GM18520 (cell line): ENCODE results near the gene TMEM8B.
"Not testable (repeated sequence)": the region's sequence is repeated elsewhere in the genome, so short reads cannot be mapped to it uniquely, and the experiment has no call there.

Experiments
- ATAC-seq: cut with Tn5 transposase; IDR thresholded peaks from one replicate; pipeline ENCODE4 v1.9.1; 2021; ENCODE audit not compliant: unreplicated experiment

TMEM8B gene

DNA sequence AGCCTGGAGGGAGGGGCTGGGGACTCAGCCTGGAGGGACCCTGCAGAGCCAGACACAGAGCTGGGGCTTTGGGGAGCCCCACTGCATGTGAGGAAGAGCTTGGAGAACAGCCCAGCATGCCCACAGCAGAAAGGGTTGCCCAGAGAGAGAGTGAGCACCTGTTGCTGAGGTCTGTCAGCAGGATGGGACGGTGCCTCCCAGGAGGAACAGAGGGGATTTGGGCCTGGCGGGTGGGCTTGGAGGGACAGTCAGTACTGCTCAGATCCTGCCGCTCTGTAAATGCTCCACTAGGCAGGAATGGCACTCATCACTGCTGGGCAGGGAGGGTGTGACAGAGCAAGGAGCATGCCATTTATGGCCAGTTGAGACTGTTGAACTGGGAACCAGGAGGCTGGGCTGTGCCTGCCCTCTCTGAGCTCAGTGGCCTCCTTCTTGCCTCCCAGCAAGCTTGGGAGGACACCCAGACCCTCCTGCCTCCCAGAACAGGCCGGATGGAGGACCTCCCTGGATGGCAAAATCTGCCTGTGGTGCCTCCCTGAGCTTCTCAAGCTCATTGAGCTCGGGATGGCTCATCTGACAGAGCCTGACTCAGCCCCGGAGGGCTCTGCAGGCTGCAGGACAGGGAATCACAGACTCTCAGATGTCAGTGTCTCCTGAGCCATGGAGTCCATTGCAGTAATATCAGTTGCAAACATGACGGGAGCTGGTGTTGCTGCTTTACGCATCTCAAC, 76.2 kb downstream of the TMEM8B start:
- no peak for ATAC-seq

- no peak for ATAC-seq
Measured at GRCh38 chr9:35905912-35906679, 77.1 kb downstream of the TMEM8B start, which contains the start of gene HRCT1. Gene HRCT1, plus strand, starts transcription at chr9:35906202. Its CDS starts 86 bp downstream, at chr9:35906288.

- no peak for ATAC-seq
Measured at GRCh38 chr9:35906923-35907699, 78.1 kb downstream of the TMEM8B start.

DNA sequence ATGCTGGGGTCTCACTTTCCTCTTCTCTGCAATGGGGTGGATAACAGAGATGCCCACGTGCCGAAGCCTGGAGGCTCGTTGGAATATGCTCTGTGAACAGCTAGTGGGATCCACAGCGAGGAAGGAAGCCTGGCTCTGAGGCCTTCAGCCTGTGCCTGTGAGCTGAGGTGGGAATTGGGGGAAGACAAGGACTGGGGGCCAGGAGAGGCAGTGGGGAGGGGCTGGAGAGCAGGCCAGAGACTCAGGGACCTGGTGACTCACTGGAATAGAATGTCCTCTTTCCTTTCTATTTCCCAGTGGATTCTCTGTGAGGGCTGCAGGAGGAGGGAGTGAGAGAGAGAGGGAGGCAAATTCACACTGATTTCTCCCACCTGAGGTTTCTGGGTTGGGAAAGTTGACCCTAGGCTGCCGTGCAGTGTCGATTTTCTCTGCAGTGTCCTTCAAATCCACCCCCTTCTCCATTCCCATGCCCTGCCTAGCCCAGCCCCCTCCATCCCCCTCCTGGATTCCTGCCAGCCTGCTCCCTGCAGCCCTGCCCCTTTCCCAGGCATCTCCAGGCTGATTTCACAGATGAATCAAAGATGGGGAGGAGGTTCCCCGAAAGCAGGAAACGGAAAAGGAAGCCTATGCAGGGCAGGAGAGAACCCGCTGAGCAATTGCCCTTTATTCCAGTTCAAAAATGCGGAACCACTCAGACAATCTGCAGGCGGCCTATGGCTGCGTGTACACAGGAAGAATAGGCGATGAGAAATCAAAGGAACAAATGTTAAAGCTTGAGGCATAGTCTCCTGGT, 78.9 kb downstream of the TMEM8B start:
- no peak for ATAC-seq

- ATAC-seq, result no peak
Measured at GRCh38 chr9:35908504-35909125, 79.6 kb downstream of the TMEM8B start.

GRCh38 chr9:35909274-35909673, 80.2 kb downstream of the TMEM8B start, which contains the start of gene SPAAR:
Gene SPAAR, plus strand, starts transcription at chr9:35909490. Its CDS starts 974 bp downstream, at chr9:35910464.
- ATAC-seq, result no peak

DNA sequence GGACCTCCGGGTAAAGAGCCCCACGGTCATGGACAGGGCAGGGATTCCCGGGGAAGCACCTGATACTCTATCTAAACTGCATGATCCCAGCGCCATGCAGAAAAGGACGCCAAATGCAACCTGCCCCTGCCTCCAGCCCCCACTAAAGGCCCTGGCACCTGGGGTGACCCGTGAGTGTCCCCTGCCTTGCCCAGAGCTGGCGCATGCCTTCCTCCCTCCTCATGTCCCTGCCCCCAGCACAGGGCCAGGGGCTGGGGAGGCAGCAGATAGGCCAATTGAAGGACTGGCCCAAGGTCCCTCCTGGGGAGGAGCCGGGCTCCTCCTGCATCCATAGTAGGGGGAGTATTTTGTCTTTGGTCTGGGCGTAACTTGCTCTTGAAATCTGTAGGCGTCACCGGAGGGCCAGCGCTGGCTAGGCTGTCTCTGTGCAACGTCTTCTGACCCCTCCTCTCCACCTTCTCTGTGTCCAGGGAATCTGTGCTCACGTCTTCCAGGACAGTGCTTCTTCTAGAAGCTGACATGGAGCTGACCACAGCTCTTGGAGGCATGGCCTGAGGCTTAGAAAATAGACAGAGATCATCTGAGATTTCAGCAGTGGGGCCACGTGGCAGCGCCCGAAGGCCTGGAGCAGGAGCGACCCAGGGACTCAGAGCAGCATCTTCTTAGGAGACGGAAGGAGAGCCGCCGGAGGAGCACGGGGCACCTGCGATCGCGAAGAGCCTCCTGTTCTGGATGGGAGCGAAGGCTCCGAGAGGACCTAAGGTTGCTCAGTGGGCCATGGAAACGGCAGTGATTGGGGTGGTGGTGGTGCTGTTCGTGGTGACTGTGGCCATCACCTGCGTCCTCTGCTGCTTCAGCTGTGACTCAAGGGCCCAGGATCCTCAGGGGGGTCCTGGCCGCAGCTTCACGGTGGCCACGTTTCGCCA, 80.9 kb downstream of the TMEM8B start:
- ATAC-seq, result no peak

DNA sequence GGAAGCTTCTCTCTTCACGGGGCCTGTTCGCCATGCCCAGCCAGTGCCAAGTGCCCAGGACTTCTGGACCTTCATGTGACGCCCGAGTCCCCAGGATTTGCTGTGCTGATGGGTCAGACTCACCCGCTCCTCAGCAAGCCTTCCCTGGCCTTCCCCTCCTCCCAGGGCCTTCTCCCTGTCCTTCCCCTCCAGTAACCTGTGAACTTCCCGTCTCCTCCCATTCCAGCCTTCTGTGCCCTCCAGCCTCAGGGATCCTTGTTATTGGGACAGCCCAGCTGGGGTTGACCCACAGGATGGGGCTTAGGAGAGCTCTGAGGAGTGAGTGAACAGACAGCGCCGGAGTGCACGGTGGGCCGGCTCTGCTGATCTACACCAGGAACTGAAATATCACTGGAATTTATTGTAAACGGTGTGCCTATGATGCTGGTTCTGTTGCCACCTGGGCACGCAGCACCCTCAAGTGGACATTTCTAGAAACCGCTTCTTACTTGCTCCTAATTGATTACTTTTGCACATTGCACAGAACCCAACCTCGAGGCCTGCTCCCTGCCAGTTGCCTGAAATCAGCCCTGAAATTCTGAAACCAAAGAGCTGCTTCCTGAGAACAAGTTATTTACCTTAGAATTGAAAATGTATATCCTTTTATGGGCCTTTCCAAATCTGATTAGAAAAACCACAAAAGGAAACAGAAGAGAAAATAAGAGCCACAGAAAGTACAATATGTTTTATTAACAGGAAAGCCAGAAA, 81.8 kb downstream of the TMEM8B start:
- ATAC-seq, result no peak

GRCh38 chr9:35911690-35912089, 82.7 kb downstream of the TMEM8B start:
- no peak for ATAC-seq

DNA sequence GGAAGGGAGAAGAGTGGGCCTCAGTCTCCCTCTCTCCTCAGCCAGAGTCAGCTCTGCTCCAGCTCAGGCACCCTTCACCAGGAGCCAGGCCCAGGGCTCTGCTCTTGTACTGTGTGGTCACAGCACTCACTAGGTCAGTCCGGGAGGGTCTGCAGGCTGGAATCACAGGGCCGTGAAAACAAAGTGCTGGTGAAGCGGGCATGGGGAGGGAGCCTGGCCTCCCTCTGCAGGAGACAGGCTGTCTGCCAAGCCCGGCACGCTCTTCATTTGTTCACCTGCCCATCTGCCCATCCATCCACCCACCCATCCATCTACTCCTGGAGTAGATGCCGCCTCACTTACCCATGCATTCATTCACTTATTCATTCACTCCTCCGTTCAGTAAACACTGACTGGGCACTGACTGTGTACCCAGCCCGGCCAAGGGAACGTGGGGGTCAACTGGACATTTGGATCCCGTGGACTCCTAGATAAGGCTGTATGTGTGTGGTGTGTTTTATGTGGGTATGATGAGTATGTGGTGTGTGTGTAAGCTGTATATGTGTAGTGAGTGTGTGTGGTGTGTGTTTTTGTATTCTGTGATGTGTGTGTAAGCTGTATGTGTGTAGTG, 83.9 kb downstream of the TMEM8B start:
- no peak for ATAC-seq

DNA sequence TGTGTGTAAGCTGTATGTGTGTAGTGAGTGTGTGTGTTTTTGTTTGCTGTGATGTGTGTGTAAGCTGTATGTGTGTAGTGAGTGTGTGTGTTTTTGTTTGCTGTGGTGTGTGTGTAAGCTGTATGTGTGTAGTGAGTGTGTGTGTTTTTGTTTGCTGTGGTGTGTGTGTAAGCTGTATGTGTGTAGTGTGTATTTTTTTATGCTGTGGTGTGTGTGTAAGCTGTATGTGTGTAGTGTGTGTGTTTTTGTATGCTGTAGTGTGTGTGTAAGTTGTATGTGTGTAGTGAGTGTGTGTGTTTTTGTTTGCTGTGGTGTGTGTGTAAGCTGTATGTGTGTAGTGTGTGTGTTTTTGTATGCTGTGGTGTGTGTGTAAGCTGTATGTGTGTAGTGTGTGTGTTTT, 84.4 kb downstream of the TMEM8B start:
- ATAC-seq, result not testable (repeated sequence)

DNA sequence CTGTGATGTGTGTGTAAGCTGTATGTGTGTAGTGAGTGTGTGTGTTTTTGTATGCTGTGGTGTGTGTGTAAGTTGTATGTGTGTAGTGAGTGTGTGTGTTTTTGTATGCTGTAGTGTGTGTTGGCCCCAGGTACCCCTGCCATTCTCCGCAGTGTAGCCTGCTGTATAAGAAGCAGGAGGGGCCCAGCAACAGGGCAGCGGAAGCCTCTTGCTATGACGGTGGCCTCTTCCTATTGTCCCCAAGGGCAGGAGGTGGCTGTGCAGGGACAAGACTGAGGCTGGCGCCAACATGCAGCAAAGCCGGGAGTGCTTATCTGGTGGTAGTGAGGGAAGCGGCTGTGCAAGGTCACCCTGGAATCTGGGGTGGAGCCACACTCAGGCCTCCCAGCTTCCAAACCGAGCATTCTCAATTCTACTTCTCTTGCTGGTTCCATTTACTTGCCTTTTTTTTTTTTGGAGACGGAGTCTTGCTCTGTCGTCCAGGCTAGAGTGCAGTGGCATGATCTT, 85.3 kb downstream of the TMEM8B start:
- ATAC-seq, result no peak
